Mesenchymal stem cell (in vitro differentiated cells and primary cell): ENCODE results near the gene SUPT20HL1.
"Not testable (repeated sequence)": the region's sequence is repeated elsewhere in the genome, so short reads cannot be mapped to it uniquely, and the experiment has no call there.

Source experiments
- DNase-seq: peaks from one replicate; pipeline ENCODE4 v3.0.0-alpha.2; 2013
- H2AFZ ChIP-seq: one replicate; pipeline ENCODE4 v1.6.1; 2013; ENCODE audit warnings: low read depth, mild to moderate bottlenecking, control low read depth, inconsistent platforms, low read length, moderate library complexity
- H2AK5ac ChIP-seq: 2 replicates; pipeline ENCODE4 v1.6.1; 2013; ENCODE audit warnings: low read length, moderate library complexity, mild to moderate bottlenecking, inconsistent platforms; ENCODE audit not compliant: severe bottlenecking
- H2BK120ac ChIP-seq: one replicate; pipeline ENCODE4 v1.6.1; 2013; ENCODE audit warnings: low read depth, mild to moderate bottlenecking, inconsistent platforms, low read length, moderate library complexity
- H2BK12ac ChIP-seq, 2 experiments: one replicate each; pipeline ENCODE4 v1.6.1; 2013; ENCODE audit warnings: inconsistent platforms in 2 of 2, low read length in 2 of 2, mild to moderate bottlenecking in 2 of 2, moderate library complexity in 2 of 2, control low read depth in 1 of 2
- H2BK15ac ChIP-seq: one replicate; pipeline ENCODE4 v1.6.1; 2013; ENCODE audit warnings: mild to moderate bottlenecking, low read depth, inconsistent platforms; ENCODE audit not compliant: poor library complexity, severe bottlenecking
- H2BK5ac ChIP-seq: 2 replicates; pipeline ENCODE4 v1.6.1; 2013; ENCODE audit warnings: low read depth, mild to moderate bottlenecking, low read length, control low read depth, inconsistent platforms; ENCODE audit not compliant: poor library complexity, severe bottlenecking
- H3K14ac ChIP-seq, 2 experiments: one replicate each; pipeline ENCODE4 v1.6.1; 2013; ENCODE audit warnings: inconsistent platforms in 2 of 2, low read length in 2 of 2, control low read depth in 1 of 2, mild to moderate bottlenecking in 1 of 2, moderate library complexity in 1 of 2
- H3K18ac ChIP-seq, 2 experiments: one replicate each; pipeline ENCODE4 v1.6.1; 2013; ENCODE audit warnings: inconsistent platforms in 2 of 2, low read length in 2 of 2, control low read depth in 1 of 2, low read depth in 1 of 2, mild to moderate bottlenecking in 1 of 2
- H3K23ac ChIP-seq, 2 experiments: one replicate each; pipeline ENCODE4 v1.6.1; 2013; ENCODE audit warnings: inconsistent platforms in 2 of 2, low read length in 2 of 2, mild to moderate bottlenecking in 2 of 2, moderate library complexity in 2 of 2, control low read depth in 1 of 2
- H3K27ac ChIP-seq: 2 replicates; pipeline ENCODE4 v1.5.1; 2013; ENCODE audit warnings: mild to moderate bottlenecking, moderate library complexity, low read length, control low read depth, inconsistent platforms; ENCODE audit not compliant: poor library complexity, severe bottlenecking
- H3K27me3 ChIP-seq, 2 experiments: 2 replicates each; pipeline versions ENCODE4 v1.6.1 to v1.7.0; 2013; ENCODE audit warnings: low read length in 2 of 2, mild to moderate bottlenecking in 2 of 2, moderate library complexity in 2 of 2, control low read depth in 1 of 2, inconsistent platforms in 1 of 2; ENCODE audit not compliant: control insufficient read depth in 1 of 2, insufficient read depth in 1 of 2
- H3K36me3 ChIP-seq, 2 experiments: 2 replicates each; pipeline versions ENCODE4 v1.6.1 to v1.7.0; 2013; ENCODE audit warnings: low read length in 2 of 2, control low read depth in 1 of 2, inconsistent platforms in 1 of 2, low read depth in 1 of 2, mild to moderate bottlenecking in 1 of 2; ENCODE audit not compliant: insufficient read depth in 2 of 2, control insufficient read depth in 1 of 2
- H3K4ac ChIP-seq, 2 experiments: one replicate each; pipeline ENCODE4 v1.6.1; 2013; ENCODE audit warnings: inconsistent platforms in 2 of 2, low read length in 2 of 2, mild to moderate bottlenecking in 2 of 2, moderate library complexity in 2 of 2, control low read depth in 1 of 2, low read depth in 1 of 2
- H3K4me1 ChIP-seq: 2 replicates; pipeline ENCODE4 v1.6.1; 2013; ENCODE audit warnings: low read depth, low read length, control low read depth; ENCODE audit not compliant: control insufficient read depth, insufficient read depth
- H3K4me2 ChIP-seq: 2 replicates; pipeline ENCODE4 v1.6.1; 2013; ENCODE audit warnings: low read length, mild to moderate bottlenecking, inconsistent platforms; ENCODE audit not compliant: poor library complexity, severe bottlenecking
- H3K4me3 ChIP-seq, 2 experiments: 2 replicates each; pipeline versions ENCODE4 v1.5.1 to v1.7.0; 2013; ENCODE audit warnings: low read length in 2 of 2, mild to moderate bottlenecking in 2 of 2, control low read depth in 1 of 2, low read depth in 1 of 2; ENCODE audit not compliant: insufficient read depth in 1 of 2
- H3K79me1 ChIP-seq: replicated peaks from 2 replicates; pipeline ENCODE4 v1.6.1; 2013; ENCODE audit warnings: mild to moderate bottlenecking, control low read depth, low read length, inconsistent platforms; ENCODE audit not compliant: poor library complexity, severe bottlenecking
- H3K9ac ChIP-seq: 2 replicates; pipeline ENCODE4 v1.7.0; 2013; ENCODE audit warnings: mild to moderate bottlenecking, low read length, moderate library complexity
- H3K9me3 ChIP-seq: 2 replicates; pipeline ENCODE4 v1.7.0; 2013; ENCODE audit warnings: mild to moderate bottlenecking, low read length; ENCODE audit not compliant: control insufficient read depth
- H4K8ac ChIP-seq: one replicate; pipeline ENCODE4 v1.6.1; 2013; ENCODE audit warnings: inconsistent platforms, mild to moderate bottlenecking, low read length, moderate library complexity
- H4K91ac ChIP-seq: one replicate; pipeline ENCODE4 v1.6.1; 2013; ENCODE audit warnings: mild to moderate bottlenecking, low read length, inconsistent platforms
- WGBS: methylation state at CpG from one replicate; pipeline ENCODE4 v1.1.7; 2013; ENCODE audit warnings: mixed read lengths; 5-methylcytosine and 5-hydroxymethylcytosine counted together

SUPT20HL1 gene

GRCh38 chrX:24357106-24357505 lies 3.3 kb upstream of the SUPT20HL1 start:
- H3K23ac ChIP-seq: no peak overlapping the region
- H3K18ac ChIP-seq: no peak overlapping the region
- no peak overlapping the region for H2AK5ac ChIP-seq
- no peak overlapping the region for H3K27ac ChIP-seq
- H4K91ac ChIP-seq: no peak overlapping the region
- H2AFZ ChIP-seq: no peak overlapping the region
- H3K14ac ChIP-seq: no peak overlapping the region
- no peaks in the 10 kb centered on the region for H3K4me1 ChIP-seq
- no peak overlapping the region for H3K4me2 ChIP-seq
- H3K9ac ChIP-seq: peak overlapping the region; percentile 23
- H2BK15ac ChIP-seq: no peak overlapping the region
- H3K36me3 ChIP-seq: no peaks in the 10 kb centered on the region
- no peak overlapping the region for H2BK5ac ChIP-seq
- no peaks in the 10 kb centered on the region for H3K79me1 ChIP-seq
- no peak overlapping the region for H3K4me3 ChIP-seq
- peaks cover 5% of the 10 kb centered on the region for H3K9me3 ChIP-seq
- H3K27me3 ChIP-seq: peaks cover 0 to 3% of the 10 kb centered on the region in 2 experiments
- no peak overlapping the region for H2BK120ac ChIP-seq
- no peak overlapping the region for H3K4ac ChIP-seq
- DNase-seq: peak; percentile 31
- no peak overlapping the region for H2BK12ac ChIP-seq
- H4K8ac ChIP-seq: no peak overlapping the region

GRCh38 chrX:24362089-24362745 lies 1.8 kb downstream of the SUPT20HL1 start:
- not testable (repeated sequence) for H3K18ac ChIP-seq, H3K4ac ChIP-seq, H4K91ac ChIP-seq, H2BK12ac ChIP-seq, H3K23ac ChIP-seq, H3K4me2 ChIP-seq, H3K27ac ChIP-seq, H4K8ac ChIP-seq, H2AFZ ChIP-seq, H2BK5ac ChIP-seq, H3K4me3 ChIP-seq, H3K79me1 ChIP-seq, H3K14ac ChIP-seq, H2BK120ac ChIP-seq, H2BK15ac ChIP-seq, H3K4me1 ChIP-seq, H3K27me3 ChIP-seq, H3K9ac ChIP-seq, H3K9me3 ChIP-seq, H2AK5ac ChIP-seq, H3K36me3 ChIP-seq, DNase-seq
- 98% methylated on average over 26 of the region's 41 CpGs for WGBS

- H4K91ac ChIP-seq, H4K8ac ChIP-seq, H2AFZ ChIP-seq, H2BK5ac ChIP-seq, H3K4me1 ChIP-seq, H2AK5ac ChIP-seq, H3K14ac ChIP-seq, H2BK120ac ChIP-seq, H2BK15ac ChIP-seq, H3K18ac ChIP-seq, H3K36me3 ChIP-seq, H3K27me3 ChIP-seq, H3K4me2 ChIP-seq, DNase-seq, H2BK12ac ChIP-seq, H3K4me3 ChIP-seq, H3K27ac ChIP-seq, H3K79me1 ChIP-seq, H3K4ac ChIP-seq, H3K23ac ChIP-seq, H3K9me3 ChIP-seq: not testable (repeated sequence)
- WGBS: 86% methylated on average over 7 of the region's 16 CpGs
- H3K9ac ChIP-seq: peak overlapping the region; percentile 62
Observed at GRCh38 chrX:24363432-24364181, 3.2 kb downstream of the SUPT20HL1 start.

- no peak overlapping the region for H4K8ac ChIP-seq
- no peak overlapping the region for H4K91ac ChIP-seq
- no peak overlapping the region for H3K4me2 ChIP-seq
- no peak overlapping the region for H2BK120ac ChIP-seq
- no peak overlapping the region for H2BK12ac ChIP-seq
- no peak for DNase-seq
- H3K27ac ChIP-seq: no peak overlapping the region
- 75% methylated on average over 5 of the region's 5 CpGs for WGBS
- H3K23ac ChIP-seq: no peak overlapping the region
- H3K27me3 ChIP-seq: peaks cover 0 to 7% of the 10 kb centered on the region in 2 experiments
- H3K4me3 ChIP-seq: no peak overlapping the region
- peak overlapping the region in 1 of 2 experiments; percentile 41 for H3K14ac ChIP-seq
- H3K4me1 ChIP-seq: no peaks in the 10 kb centered on the region
- no peak overlapping the region for H3K4ac ChIP-seq
- no peak overlapping the region for H2AK5ac ChIP-seq
- no peaks in the 10 kb centered on the region for H3K79me1 ChIP-seq
- H2BK15ac ChIP-seq: no peak overlapping the region
- H2BK5ac ChIP-seq: no peak overlapping the region
- H2AFZ ChIP-seq: no peak overlapping the region
- H3K36me3 ChIP-seq: no peaks in the 10 kb centered on the region
- H3K18ac ChIP-seq: no peak overlapping the region
- H3K9me3 ChIP-seq: no peaks in the 10 kb centered on the region
- no peak overlapping the region for H3K9ac ChIP-seq
Observed at GRCh38 chrX:24364326-24364725, 3.9 kb downstream of the SUPT20HL1 start.
